Fibroblast of peridontal ligament (primary cell): ENCODE measurements around the gene RTP5.
A peak's percentile ranks its signal among the peaks of the same experiment; 100 is the strongest.
"Not testable (repeated sequence)": the region's sequence is repeated elsewhere in the genome, so short reads cannot be mapped to it uniquely, and the experiment has no call there.

Source experiments
- DNase-seq: peaks from one replicate; pipeline ENCODE4 v3.0.0-alpha.2; 2010; ENCODE audit errors: extremely low read depth

Gene RTP5

GRCh38 chr2:241869087-241869961, at the start of gene RTP5:
TSS of gene RTP5 (plus strand) at chr2:241869729. CDS start at chr2:241869757, 28 bp downstream.
- no peak for DNase-seq

GRCh38 chr2:241819947-241820624, 49.4 kb upstream of the RTP5 start:
- not testable (repeated sequence) for DNase-seq

GRCh38 chr2:241820625-241821384, 48.7 kb upstream of the RTP5 start:
- no peak for DNase-seq

GRCh38 chr2:241821460-241822263, 47.9 kb upstream of the RTP5 start:
- no peak for DNase-seq

GRCh38 chr2:241822264-241822623, 47.3 kb upstream of the RTP5 start:
- DNase-seq, result no peak

GRCh38 chr2:241823531-241824437, 45.7 kb upstream of the RTP5 start:
- not testable (repeated sequence) for DNase-seq

GRCh38 chr2:241827394-241827793, 42.1 kb upstream of the RTP5 start:
- DNase-seq, result no peak

- peak; percentile 16 for DNase-seq
Observed at GRCh38 chr2:241833101-241833663, 36.3 kb upstream of the RTP5 start.

- not testable (repeated sequence) for DNase-seq
Observed at GRCh38 chr2:241833756-241834526, 35.6 kb upstream of the RTP5 start.

GRCh38 chr2:241834527-241835210, 34.9 kb upstream of the RTP5 start:
- no peak for DNase-seq

GRCh38 chr2:241835611-241836010, 33.9 kb upstream of the RTP5 start:
- no peak for DNase-seq

GRCh38 chr2:241836292-241836691, 33.2 kb upstream of the RTP5 start:
- no peak for DNase-seq

GRCh38 chr2:241837197-241837965, 32.1 kb upstream of the RTP5 start:
- DNase-seq, result no peak

- DNase-seq, result no peak
Observed at GRCh38 chr2:241841181-241842066, 28.1 kb upstream of the RTP5 start.

GRCh38 chr2:241842067-241842415, 27.5 kb upstream of the RTP5 start:
- no peak for DNase-seq

- no peak for DNase-seq
Observed at GRCh38 chr2:241842620-241843211, 26.8 kb upstream of the RTP5 start.
